Sigmoid colon (tissue), 7 donors: ENCODE measurements around the gene MSANTD1. TPM values are rescaled to one million over a fixed set of nuclear protein-coding genes. Genes with fewer than 3 reads are reported as not detected.

Experiments used
- DNase-seq: peaks from one replicate; pipeline ENCODE4 v3.0.0-alpha.2; 2019
- H3K27ac ChIP-seq, 4 donors: fragments of 200-600 bp; sonication (generic); one replicate each; pipeline ENCODE4 v1.5.1; 2016 to 2019; ENCODE audit warnings: mild to moderate bottlenecking in 1 of 4
- H3K27me3 ChIP-seq, 3 donors: fragments of 200-600 bp; sonication (generic); one replicate each; pipeline ENCODE4 v1.5.1; 2019; ENCODE audit warnings: mild to moderate bottlenecking in 1 of 3
- H3K36me3 ChIP-seq, 4 donors: fragments of 200-600 bp; sonication (generic); one replicate each; pipeline ENCODE4 v1.5.1; 2016 to 2019
- H3K4me1 ChIP-seq, 4 donors: fragments of 200-600 bp; sonication (generic); one replicate each; pipeline ENCODE4 v1.5.1; 2017 to 2019
- H3K4me3 ChIP-seq, 4 donors: fragments of 200-600 bp; sonication (generic); one replicate each; pipeline ENCODE4 v1.5.1; 2017 to 2019; ENCODE audit warnings: mild to moderate bottlenecking in 2 of 4, moderate library complexity in 1 of 4
- H3K9me3 ChIP-seq, 4 donors: fragments of 200-600 bp in 3 of 4; sonication (generic) in 3 of 4; one replicate each; pipeline versions ENCODE4 v1.5.1 to v1.6.1; 2013 to 2019
- EP300 ChIP-seq, 4 donors: sonication (generic); formaldehyde crosslinking; IDR thresholded peaks; one replicate each; pipeline ENCODE4 v1.6.1; 2017; ENCODE audit warnings: antibody characterized with exemption in 4 of 4
- POLR2A ChIP-seq, 2 donors: fragments of 450-650 bp; IDR thresholded peaks; one replicate each; pipeline ENCODE4 v1.6.1; 2016; ENCODE audit warnings: antibody characterized with exemption in 2 of 2, mild to moderate bottlenecking in 2 of 2, moderate library complexity in 2 of 2
- POLR2AphosphoS5 ChIP-seq, 4 donors: sonication (generic); formaldehyde crosslinking; IDR thresholded peaks; one replicate each; pipeline ENCODE4 v1.6.1; 2017; ENCODE audit warnings: antibody characterized with exemption in 4 of 4
- WGBS, 2 donors: extraction: QIAGEN DNeasy Blood & Tissue Kit; methylation state at CpG; one replicate each; pipeline ENCODE4 v1.1.7; 2013; 5-methylcytosine and 5-hydroxymethylcytosine counted together
- intact Hi-C: fragments of 100-400 bp; cut with DNase I; formaldehyde crosslinking; loops from one replicate; pipeline ENCODE4 v1.15.1; 2023
- polyA plus RNA-seq, 3 donors: library from polyadenylated mRNA; stranded (reverse); fragments of 200-250 nt; gene quantifications; one replicate each; pipeline ENCODE4 v1.2.3, GENCODE V29; 2013
- total RNA-seq, 4 donors: library from RNA; depleted of rRNA; stranded (reverse); fragments of >200 nt; gene quantifications; one replicate each; pipeline ENCODE4 v1.1.0, GENCODE V29; 2016
- TF ChIP-seq, protein P1 (sequence below), 4 experiments: fragments of 450-650 bp in 3 of 4; fragments of 200-600 bp in 1 of 4; IDR thresholded peaks; one replicate each; pipeline ENCODE4 v1.5.1; 2016 to 2019; ENCODE audit warnings: antibody characterized with exemption in 4 of 4, mild to moderate bottlenecking in 3 of 4, moderate library complexity in 2 of 4
- donor health status: healthy with polysubstance abuse.
- donor health status: Bipolar disorder and iron deficiency.
- donor health status: healthy.

The MSANTD1 gene
- total and polyA plus RNA-seq, 7 donors, result under 0.01 to 1.2 (median 0.40) TPM; not detected in 1

DNA sequence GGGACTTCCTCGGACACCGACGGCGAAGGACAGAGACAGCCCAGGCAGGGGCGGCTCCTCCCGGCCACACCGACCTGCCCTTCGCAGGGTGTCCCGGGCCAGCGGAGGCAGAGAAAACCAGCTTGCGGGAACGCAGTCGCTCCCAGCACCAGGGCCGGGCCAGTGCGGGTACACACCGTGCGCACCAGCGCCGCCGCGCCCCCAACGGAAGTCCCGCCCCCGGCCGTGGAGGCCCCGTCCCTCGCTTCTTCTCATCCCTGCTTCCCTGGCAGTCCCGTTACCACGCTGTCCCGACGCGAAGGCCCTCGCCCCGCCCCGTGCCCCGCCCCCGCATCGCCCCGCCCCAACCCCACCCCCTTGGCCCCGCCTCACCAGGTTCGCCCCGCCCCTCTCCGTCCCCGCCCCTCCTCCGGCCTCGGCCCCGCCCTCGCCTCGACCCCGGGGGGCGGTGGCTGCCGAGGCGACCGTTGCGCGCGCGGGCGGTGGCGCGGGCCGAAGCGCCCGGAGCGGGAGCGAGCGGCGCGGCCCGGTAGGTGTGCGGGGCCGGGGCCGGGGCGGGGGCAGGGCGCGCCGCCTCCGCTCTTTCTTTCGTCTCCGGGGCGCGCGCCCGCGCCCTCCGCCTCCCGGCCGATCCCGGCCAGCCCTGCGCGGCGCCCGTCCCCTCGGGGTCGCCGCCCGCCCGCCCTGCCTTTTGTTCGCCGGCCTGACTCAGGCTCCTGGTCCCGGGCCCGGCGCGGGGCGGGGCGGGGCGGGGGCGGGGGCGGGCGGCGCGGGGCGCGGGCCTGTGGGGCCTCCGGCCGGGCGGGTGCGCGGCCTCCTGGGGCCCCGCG is 43.8 kb downstream of the MSANTD1 start, which contains the start of gene RGS12:
RGS12 (plus strand) TSS at position 451 of the 830 bp plus-strand sequence. CDS start 23,150 bp downstream, outside the sequence.
- peak; percentile 98 for DNase-seq
- H3K27ac ChIP-seq, result peak within 1 kb of the TSS; percentile 89 to 99 (median 90)
- no peaks in the 10 kb centered on the region for H3K36me3 ChIP-seq
- TF ChIP-seq EP300 (IDR thresholded peaks at IDR 0.05), result no peak
- TF ChIP-seq POLR2A (IDR thresholded peaks at IDR 0.05), result peak; percentile 90 to 91
- TF ChIP-seq POLR2AphosphoS5 (IDR thresholded peaks at IDR 0.05), result peak; percentile 95 to 97 (median 96)
- TF ChIP-seq, protein P1, sequence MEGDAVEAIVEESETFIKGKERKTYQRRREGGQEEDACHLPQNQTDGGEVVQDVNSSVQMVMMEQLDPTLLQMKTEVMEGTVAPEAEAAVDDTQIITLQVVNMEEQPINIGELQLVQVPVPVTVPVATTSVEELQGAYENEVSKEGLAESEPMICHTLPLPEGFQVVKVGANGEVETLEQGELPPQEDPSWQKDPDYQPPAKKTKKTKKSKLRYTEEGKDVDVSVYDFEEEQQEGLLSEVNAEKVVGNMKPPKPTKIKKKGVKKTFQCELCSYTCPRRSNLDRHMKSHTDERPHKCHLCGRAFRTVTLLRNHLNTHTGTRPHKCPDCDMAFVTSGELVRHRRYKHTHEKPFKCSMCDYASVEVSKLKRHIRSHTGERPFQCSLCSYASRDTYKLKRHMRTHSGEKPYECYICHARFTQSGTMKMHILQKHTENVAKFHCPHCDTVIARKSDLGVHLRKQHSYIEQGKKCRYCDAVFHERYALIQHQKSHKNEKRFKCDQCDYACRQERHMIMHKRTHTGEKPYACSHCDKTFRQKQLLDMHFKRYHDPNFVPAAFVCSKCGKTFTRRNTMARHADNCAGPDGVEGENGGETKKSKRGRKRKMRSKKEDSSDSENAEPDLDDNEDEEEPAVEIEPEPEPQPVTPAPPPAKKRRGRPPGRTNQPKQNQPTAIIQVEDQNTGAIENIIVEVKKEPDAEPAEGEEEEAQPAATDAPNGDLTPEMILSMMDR (IDR thresholded peaks at IDR 0.05), result no peak
- H3K4me1 ChIP-seq, result peaks cover 0 to 26% (median 21%) of the 10 kb centered on the region in 4 donors
- peaks cover 0 to 3% (median 0%) of the 10 kb centered on the region in 3 donors for H3K27me3 ChIP-seq
- peak within 1 kb of the TSS; percentile 59 to 80 (median 68) for H3K4me3 ChIP-seq
- intact Hi-C loops, result loop anchor here (2.0 to 10.0 kb wide), 6 partner anchors 50 to 328 kb away; partner anchors contain the start of genes GRK4, HTT, HTT-AS and LRPAP1
- 1% methylated on average over 121 of the region's 121 CpGs for whole genome bisulfite sequencing, 2 donors
- H3K9me3 ChIP-seq, result no peaks in the 10 kb centered on the region

DNA sequence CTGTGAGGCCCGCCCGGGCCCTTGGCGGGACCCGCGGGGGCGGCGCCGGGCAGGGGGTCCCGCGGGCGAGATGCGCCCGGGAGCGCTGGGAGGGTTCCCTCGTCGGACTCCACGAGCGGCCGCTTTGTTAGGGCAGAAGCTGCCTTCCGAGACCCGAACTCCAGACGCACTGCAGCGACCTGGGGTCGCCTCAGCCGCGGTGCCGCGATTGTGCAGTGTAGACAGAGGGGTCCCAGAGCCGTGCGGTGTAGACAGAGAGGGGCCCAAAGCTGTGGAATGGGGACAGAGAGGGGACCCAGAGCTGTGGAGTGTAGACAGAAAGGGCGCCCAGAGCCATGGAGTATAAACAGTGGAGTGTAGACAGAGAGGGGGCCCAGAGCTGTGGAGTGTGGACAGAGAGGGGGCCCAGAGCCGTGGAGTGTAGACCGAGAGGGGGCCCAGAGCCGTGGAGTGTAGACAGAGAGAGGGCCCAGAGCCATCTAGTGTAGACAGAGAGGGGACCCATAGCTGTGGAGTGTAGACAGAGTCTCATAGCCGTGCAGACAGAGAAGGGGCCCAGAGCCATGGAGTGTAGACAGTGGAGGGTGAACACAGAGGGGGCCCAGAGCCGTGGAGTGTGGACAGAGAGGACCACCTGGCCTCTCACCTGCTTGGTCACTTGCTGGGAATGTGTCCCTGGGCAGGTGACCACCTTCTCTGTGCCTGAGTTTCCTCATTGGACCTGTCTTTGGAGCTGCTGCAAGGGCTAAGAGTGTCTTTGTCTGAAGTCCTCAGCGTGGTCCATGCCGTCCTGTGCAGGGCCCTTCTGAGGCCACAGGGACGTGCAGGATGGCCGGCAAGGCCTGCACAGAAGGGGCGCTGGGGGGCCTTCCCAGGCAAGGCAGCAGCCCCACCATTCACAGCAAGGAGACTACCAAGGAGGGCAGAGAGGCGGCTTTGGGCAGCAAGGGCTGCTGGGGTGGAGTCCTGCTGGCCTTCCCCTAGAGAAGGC is 44.7 kb downstream of the MSANTD1 start:
- intact Hi-C loops, result loop anchor here (2.0 to 10.0 kb wide), 6 partner anchors 51 to 329 kb away; partner anchors contain the start of genes GRK4, HTT, HTT-AS and LRPAP1
- TF ChIP-seq POLR2A (IDR thresholded peaks at IDR 0.05), result no peak
- TF ChIP-seq, protein P1 (IDR thresholded peaks at IDR 0.05), result no peak
- no peak for TF ChIP-seq POLR2AphosphoS5 (IDR thresholded peaks at IDR 0.05)
- TF ChIP-seq EP300 (IDR thresholded peaks at IDR 0.05), result no peak
- H3K27ac ChIP-seq, result peak overlapping the region; percentile 83 to 92 (median 86)
- no peaks in the 10 kb centered on the region for H3K27me3 ChIP-seq
- no peaks in the 10 kb centered on the region for H3K36me3 ChIP-seq
- H3K4me3 ChIP-seq, result peak overlapping the region; percentile 53 to 74 (median 61)
- H3K9me3 ChIP-seq, result no peaks in the 10 kb centered on the region
- no peak for DNase-seq
- peaks cover 0 to 26% (median 21%) of the 10 kb centered on the region in 4 donors for H3K4me1 ChIP-seq
- 11 to 20% methylated on average over 42 of the region's 42 CpGs for WGBS, 2 donors

DNA sequence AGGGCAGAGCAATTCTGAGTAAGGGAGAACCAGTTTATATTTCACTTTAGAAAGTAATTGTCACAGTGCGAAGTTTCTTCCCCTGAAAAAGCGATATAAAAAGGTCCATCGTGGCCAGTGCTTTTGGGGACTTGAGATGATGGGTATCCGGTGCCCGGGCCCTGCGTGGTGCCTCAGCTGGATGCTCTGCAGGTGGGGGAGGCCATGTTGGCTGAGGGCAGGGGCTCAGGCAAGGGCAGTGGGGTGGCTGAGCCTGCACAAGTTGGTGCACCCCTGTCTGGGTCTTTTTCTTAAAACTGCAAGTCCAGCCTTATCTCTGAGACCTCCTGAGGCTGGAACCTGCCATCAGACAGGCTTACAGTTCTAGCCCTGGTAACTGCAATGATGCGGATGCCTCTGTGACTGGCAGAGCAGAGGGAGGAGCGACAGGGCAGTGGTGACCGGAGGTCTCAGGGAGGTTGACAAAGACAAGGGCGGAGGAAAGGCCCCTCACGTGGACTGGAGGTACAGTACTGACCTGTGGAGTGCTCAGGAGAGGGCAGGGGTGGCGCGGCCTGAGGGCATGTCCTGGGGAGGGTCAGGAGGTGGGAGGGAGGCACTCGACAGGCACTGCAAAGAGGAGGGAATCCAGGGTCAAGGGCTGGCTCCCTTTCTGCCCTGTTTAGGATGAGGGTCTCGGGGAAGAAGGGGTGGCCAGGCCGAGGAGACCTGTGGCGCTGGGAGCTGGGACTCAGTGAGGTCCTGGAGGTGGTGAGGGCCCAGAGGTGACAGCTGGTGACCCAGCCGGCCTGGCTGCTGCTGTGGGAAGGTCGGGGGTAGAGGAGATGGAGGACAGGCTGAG is 45.7 kb downstream of the MSANTD1 start:
- Histone ChIP-seq H3K4me1 (peaks cover 0 to 26% (median 21%) of the 10 kb centered on the region in 4 donors), H3K4me3 (no peak overlapping the region), H3K27ac (peak overlapping the region; percentile 83 to 92 (median 86)), H3K9me3 (no peaks in the 10 kb centered on the region), H3K27me3 (no peaks in the 10 kb centered on the region), H3K36me3 (no peaks in the 10 kb centered on the region)
- 86 to 93% methylated on average over 19 of the region's 19 CpGs for WGBS, 2 donors
- TF ChIP-seq POLR2AphosphoS5 (IDR thresholded peaks at IDR 0.05), result no peak
- TF ChIP-seq EP300 (IDR thresholded peaks at IDR 0.05), result no peak
- TF ChIP-seq, protein P1 (IDR thresholded peaks at IDR 0.05), result no peak
- no peak for TF ChIP-seq POLR2A (IDR thresholded peaks at IDR 0.05)
- DNase-seq, result no peak
- intact Hi-C loops, result loop anchor here (5.0 to 10.0 kb wide), 4 partner anchors 90 to 330 kb away; partner anchors contain the start of genes GRK4, HTT, HTT-AS and NOP14
